G401 (cell line): Measurements from ENCODE around the gene CST7. TPM values are rescaled to one million over a fixed set of nuclear protein-coding genes. Genes with fewer than 3 reads are reported as not detected.

Experiments used
- DNase-seq: peaks from one replicate; pipeline ENCODE4 v3.0.0-alpha.2; 2015; ENCODE audit warnings: low spot score
- in situ Hi-C: cut with HindIII; loops from 2 replicates; pipeline ENCODE4 v1.10.0; 2016; ENCODE audit warnings: low sequenced_read_pairs, mixed read lengths
- total RNA-seq: library from RNA; depleted of rRNA; stranded (reverse); fragments of >200 nt; shearing (Covaris generic); gene quantifications from 2 replicates; pipeline ENCODE4 v1.2.3, GENCODE V29; 2014

Gene CST7
- total RNA-seq, 1 experiment from 2014 or later, result not detected

DNA sequence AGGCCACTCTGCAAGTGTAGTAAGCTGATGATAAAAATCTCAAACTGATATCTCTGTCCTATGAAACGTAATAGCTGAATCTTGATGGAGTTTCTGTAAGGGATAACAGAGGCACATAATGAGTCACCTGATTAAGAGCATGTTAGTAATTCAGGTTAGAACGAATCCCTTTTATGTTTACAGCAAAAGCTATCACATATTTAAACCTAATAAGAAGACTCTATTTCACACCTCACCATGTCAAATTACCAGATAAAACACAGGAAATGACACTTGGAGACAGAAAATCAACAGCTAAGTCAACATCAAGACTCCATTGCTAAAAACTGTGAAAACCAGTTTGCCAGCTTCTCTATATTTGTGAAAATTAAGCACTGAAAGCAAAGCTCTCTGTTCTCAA, 11.8 kb downstream of the CST7 start:
- in situ Hi-C loops, result no loop called here
- no peak for DNase-seq

DNA sequence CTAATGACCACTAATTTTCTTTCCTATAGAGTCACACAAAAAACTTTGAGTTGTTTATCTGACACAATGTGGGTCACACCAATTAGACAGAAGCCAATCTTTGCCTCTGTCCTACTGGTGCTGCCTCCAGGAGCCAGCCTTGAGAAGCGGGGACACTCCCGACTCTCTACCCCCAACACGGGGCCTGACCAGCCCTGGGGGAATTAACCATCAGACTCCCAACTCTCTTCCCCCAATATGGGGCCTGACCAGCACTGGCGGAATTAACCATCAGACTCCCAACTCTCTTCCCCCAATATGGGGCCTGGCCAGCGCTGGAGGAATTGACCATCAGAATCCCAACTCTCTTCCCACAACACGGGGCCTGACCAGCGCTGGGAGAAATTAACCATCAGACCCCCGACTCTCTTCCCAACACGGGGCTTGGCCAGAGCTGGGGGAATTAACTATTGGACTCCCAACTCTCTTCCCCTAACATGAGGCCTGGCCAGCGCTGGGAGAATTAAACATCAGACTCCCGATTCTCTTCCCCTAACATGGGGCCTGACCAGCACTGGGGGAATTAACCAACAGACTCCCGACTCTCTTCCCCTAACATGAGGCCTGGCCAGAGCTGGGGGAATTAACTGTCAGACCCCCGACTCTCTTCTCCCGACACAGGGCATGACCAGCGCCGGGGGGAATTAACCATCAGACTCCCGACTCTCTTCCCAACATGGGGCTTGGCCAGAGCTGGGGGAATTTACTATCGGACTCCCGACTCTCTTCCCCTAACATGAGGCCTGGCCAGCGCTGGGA, 12.5 kb downstream of the CST7 start:
- in situ Hi-C loops, result no loop called here
- no peak for DNase-seq

DNA sequence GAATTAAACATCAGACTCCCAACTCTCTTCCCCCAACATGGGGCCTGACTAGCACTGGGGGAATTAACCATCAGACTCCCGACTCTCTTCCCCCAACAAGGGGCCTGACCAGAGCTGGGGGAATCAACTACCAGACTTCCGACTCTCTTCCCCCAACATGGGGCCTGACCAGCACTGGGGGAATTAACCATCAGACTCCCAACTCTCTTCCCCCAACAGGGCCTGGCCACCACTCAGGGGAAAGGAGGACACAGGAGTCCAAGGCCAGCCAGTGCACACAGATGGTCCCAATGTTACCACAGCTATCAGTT, 13.1 kb downstream of the CST7 start:
- in situ Hi-C loops, result no loop called here
- no peak for DNase-seq

DNA sequence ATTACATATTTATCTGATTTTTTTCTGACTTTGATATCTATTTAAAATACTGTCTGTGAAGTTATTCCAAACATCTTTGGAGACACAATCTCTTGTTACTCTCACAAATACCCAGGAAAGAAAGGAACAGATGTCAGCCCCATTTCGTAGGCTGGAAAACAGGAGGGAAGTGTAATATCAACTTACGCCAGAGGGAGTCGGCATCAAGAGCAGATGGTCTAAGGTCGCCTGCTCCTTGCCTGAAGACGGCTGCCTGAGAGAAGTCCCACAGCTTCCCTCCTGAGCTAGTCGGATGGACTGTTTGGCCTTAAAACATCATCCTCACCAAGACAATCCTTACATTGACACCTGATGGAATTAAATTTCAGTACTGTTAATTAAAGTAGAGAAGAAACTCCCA, 13.4 kb downstream of the CST7 start:
- in situ Hi-C loops, result no loop called here
- DNase-seq, result peak; percentile 80

DNA sequence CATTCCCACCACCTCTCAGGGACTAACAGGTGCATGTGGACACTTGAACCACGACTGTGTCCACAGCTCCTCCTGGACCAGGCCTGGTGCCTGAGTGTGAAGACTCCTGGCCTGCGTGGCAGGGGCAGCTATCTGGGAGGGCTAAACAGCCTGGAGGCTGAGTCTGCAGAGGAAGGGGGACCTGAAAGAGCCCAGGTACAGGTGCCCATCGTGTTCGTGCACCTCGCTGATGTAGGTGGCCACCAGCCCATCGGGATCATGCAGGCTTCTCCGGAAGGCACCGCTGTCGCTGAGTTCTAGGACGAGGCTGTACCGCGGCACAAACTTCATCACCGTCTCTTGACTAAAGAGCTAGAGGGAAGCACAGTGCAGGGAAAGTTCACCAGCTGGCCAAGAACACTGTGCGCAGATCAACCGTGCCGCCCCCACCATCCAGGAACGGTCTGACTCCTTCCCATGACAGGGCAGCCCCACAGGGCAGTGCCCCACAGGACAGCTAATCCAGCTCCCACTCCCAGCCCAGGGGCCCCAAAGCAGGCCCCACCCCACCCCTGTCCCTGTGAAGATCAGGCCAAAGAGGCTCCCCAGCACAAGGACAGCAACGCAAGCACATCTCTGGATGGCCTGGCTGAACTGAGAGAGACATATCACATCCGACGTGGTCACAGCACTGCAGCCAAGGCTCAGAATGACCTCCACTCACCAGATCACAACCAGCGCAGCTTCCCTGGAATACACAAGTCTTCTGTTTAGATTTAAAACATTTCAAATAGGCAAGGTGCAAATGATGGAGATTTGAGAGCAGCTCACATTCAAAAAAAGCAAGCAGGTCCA, 14.8 kb downstream of the CST7 start:
- in situ Hi-C loops, result no loop called here
- DNase-seq, result peak; percentile 55

DNA sequence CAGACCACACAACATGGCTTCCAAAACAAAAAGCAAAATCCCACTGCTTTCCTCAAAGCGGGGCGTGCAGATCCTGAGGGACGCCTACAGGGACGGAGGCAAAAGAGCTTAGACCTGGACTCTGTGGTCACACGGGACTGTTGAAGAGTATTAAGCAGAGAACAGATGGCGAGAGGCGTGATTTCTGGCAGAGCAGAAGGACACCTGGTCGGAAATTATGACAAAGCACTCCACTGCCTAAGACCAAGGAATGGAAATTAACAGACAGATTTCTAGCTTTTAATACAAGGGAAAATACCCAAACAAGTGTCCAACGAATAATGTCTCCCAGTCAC, 15.4 kb downstream of the CST7 start:
- in situ Hi-C loops, result no loop called here
- peak; percentile 99 for DNase-seq

DNA sequence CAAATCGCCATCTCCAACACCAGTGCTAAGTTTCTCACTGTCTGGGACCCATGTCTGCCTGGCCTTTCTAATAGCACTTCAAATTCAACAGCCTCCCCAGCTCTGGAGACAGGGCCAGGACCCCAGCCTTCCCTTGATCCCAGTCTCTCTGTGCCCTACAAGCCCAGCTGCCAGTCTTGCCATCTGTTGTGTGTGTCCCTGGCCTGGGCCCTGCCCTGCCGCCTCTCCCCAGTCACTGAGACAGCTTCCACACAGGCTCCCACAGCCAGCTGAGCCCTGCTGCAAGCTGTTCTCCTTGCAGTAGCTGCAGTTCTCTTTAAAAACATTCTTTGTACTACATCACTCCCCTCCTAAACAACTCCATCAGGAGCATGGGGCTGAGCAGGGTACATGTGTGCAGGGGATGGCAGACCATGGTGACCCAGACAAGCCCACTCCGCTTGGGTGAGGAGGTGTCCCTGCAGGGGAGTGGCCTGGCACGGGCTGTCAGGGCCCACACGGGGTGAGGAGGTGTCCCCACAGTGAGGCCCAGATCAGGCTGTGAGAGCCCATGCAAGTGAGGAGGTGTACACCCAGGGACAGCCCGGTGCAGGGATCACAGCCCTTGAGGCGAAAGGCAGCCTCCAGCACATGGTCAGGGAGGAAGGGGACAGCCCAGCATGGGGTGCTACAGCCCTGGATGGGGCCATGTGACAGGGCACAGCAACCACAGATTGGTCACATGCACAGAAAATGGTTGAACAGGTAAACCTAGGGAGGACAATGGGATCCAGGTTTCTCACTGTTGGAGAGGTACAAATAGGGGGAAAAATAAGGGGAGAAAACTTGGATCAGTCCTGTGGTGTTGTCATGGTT, 16.2 kb downstream of the CST7 start:
- peak; percentile 71 for DNase-seq

DNA sequence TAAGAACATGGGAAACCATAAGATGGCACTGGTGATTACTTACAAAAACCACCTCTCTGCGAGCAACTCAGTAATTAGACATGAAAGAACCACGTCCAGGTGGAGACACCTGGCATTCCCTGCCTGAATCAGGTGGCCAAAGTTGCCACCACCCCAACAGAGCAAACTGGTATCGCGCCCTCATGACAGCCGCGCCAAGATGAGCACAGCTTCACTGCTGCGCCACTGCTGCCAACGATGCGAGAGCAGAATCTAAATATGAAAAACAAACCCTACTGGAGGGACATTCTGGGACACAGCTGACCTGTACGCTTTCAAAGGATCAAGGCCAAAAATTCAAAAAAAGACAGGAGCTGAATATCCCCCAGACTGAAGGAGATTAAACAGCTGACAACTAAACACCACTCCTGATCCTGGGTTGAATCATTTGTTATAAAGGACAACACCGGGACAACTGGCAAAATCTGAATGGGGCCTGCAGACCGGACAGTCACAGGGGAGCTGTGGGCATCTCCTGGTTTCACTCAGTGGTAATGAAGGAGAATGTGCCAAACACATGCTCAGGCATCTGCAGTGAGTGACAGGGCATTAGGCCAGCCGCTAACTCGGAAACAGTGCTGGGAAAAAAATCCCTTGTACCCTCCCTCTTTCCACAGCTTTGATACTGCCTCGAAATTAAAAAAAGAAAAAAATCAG, 17.4 kb downstream of the CST7 start:
- in situ Hi-C loops, result no loop called here
- peak; percentile 64 for DNase-seq

More for the DNA sequence above, 16.2 kb downstream of the CST7 start:
- in situ Hi-C loops, result no loop called here

DNA sequence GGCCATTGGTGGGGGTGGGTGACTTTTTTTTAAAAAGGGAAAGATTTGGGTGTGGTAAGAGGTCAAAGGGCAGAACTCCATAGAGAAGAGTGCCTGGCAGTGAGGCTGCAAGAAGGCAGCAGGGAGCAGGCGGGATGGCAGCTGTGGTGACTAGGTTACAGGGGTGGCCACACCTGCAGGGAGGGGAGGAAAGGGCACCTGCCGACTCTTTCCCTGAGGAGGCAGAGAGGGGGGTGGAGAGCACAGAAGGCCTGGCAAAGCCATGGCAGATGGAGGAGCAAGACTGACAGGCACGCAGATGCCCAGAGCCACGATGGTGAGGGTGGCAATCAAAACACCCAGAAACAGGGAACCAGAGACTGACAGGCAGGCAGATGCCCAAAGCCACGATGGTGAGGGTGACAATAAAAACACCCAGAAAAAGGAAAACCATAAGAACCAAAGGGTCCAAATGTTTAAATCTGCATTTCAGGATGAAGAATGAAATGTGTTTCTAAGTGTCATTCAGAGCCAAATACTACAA, 19.3 kb downstream of the CST7 start:
- no peak for DNase-seq
- in situ Hi-C loops, result no loop called here

DNA sequence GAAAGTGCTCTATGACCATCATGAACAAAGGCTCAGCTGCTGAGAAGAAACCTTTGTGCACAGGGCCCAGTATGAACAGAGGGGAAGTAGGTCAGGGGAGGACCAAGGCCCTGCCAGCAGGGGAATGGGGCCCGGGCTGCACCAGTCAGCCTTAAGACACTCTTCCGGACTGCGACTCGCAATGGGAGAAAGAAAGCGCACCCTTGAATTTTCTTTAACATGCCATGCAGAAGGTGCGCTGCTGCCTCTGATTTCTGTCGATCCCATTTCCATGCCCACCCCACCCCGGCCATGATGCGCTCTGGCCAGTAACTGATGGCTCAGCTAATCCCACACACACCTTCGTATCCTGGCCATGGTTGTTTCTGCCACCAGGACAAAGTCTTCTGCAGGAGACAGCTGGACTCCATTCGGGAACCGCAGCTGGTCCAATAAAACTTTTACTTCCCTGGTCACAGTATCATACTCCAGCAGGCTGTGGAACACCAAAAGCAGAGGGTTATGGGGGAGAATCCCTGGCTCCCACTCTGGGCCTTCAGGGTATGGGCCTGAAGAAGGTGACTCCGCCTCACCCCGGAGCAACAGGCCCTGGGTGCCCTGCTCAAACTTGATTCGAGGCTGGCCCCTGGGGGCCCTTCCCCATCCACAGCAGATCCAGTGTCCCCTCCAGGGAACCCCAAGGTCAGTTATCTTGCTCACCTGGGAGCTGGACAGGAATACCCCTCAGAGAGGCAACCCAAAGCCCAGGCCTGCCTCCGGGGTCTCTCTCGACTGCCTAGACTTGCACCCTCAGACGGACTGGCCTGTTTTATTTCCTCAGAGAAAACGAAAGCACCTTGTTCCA, 20.3 kb downstream of the CST7 start:
- in situ Hi-C loops, result no loop called here
- no peak for DNase-seq

DNA sequence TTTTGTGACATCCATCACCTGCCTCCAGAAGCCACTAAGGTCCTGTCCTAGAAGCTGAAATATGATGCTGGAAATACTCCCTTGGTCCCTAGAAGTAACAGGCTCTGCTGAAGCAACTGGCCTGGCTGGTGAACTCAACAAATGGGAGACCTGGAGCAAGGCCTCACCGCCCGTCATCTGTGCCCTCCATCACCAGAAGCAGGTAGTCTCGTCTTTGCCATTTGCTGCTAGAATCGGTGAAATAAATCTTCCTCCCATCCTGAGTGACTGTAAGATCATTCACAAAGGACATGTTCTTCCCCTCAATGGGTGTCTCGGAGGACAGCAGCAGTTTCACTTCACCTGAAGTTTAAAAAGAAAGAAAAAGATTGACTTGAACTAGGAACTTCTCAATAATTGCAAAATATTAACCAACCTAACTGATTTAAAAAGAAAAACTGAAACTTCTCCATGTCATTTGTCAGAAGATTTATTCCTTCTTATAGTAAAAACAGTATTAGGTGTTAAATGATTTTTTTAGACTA, 21.0 kb downstream of the CST7 start:
- in situ Hi-C loops, result no loop called here
- no peak for DNase-seq

DNA sequence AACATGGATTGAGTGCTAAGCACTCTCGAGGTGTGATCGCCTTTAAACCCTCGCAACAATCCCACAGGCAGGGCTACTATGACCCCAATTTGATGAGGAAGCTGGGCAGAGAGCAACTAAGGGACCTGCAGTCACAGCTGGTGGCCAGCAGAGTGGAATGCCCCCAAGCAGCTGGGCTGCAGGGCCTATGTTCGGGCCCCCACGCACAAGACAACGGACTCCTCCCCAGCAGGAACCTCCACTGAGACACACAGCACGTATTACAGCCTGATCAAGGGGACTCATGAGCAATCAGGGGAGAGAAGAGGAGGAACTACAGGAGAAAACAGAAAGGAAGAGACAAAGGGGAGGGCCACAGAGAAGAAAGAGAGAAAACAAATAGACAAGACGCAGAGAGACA, 21.7 kb downstream of the CST7 start:
- in situ Hi-C loops, result no loop called here
- DNase-seq, result no peak

DNA sequence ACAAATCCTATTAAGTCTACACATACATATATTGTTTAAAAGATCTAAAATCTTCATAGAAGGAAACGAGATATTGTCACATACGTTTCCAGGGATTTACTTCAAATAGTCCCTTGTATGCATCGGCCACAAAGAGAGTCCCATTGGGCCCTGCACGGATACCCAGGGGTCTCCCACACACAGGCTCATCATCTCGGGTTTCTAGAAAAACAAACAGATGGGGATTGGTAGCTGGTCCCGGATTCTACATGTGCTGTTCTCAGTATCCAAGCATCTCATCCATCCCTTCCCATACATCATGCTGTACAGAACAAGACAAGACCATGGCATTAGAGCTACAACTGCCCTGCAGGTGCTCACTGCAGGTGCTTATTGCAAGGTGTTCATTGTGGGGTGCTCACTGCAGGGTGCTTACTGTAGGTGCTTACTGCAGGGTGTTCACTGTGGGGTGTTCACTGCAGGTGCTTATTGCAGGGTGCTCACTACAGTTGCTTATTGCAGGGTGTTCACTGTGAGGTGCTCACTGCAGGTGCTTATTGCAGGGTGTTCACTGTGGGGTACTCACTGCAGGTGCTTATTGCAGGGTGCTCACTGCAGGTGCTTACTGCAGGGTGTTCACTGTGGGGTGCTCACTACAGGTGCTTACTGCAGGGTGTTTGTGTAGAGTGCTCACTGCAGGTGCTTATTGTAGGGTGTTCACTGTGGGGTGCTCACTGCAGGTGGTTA, 22.5 kb downstream of the CST7 start:
- in situ Hi-C loops, result no loop called here
- DNase-seq, result no peak

DNA sequence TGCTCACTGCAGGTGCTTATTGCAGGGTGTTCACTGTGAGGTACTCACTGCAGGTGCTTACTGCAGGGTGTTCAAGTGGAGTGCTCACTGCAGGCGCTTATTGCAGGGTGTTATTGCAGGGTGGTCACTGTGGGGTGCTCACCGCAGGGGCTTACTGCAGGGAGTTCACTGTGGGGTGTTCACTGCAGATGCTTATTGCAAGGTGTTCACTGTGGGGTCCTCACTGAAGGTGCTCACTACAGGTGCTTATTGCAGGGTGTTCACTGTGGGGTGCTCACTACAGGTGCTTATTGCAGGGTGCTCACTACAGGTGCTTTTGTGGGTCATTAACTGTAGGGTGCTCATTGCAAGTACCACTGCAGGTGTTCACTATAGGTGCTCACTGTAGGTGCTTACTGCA, 23.3 kb downstream of the CST7 start:
- in situ Hi-C loops, result no loop called here
- DNase-seq, result no peak

DNA sequence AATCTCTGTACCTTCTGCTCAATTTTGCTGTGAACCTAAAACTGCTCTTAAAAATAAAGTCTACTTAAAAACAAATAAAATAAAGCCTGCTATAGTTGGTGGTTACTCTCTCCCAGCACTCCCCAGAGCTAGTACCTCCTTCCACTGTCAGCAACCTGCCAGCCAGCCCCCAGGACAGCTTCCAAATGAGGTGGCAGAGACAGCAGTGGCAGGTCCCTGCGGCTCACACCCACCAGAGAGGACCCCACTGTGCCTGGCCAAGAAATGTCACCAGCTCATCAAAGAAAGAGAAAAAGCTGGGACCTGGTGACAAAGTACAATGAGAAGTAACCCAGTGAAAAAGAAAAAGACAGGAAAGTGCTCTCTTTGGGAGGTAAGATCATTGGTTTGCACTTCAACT, 28.3 kb downstream of the CST7 start:
- in situ Hi-C loops, result no loop called here
- no peak for DNase-seq

DNA sequence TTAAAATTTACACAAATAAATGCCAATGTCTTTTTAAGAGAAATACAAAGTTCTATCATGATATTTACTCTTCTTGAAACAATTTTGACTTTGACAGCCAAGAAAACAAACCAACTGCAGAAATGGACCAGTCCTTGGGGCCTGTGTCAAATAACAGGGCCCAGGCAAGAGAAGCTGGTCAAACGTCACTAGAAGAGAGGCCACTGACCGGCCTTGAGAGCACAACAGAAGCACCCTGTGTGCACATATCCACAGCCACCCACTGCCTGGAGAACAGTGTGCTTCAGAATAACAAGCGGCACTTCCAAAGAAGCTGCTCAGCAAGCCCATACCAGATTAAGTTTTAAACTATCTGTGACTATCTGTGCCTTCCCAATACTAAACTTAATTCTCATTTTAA, 28.7 kb downstream of the CST7 start:
- in situ Hi-C loops, result no loop called here
- DNase-seq, result no peak

DNA sequence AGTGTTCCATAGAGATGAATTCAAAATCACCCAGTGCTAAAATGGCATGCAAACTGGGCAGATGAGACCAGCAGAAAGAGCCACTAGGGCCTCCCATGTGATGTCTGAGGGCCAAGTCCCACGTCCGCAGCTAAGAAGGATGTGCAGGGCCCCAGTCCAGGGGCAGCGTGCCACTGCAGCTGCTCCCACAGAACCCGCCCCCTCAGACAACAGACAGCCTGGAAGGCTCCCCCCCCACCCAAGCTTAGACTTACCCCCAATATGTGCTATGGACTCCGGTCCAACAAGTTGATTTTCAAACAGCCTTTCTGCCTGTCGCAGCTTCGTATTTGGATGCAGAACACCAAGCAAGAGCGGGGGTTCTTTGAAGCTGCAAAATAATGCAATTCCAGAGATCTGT, 29.4 kb downstream of the CST7 start:
- in situ Hi-C loops, result no loop called here
- DNase-seq, result no peak
